ENCODE measurements around the gene NEB. TPM values are rescaled to one million over a fixed set of nuclear protein-coding genes. Genes with fewer than 3 reads are reported as not detected.

NEB gene
- total and polyA plus RNA-seq, 2 experiments from 2014 or later = 0.40 to 1.2 TPM

GRCh38 chr2:151695778-151696177 lies 38.5 kb downstream of the NEB start:
- Histone ChIP-seq H3K36me3 (no peaks in the 10 kb centered on the region), H3K4me1 (ENCODE audit: low read depth) (no peaks in the 10 kb centered on the region), H3K27me3 (no peaks in the 10 kb centered on the region), H3K27ac (no peak overlapping the region), H3K4me3 (no peak overlapping the region), H3K9me3 (ENCODE audit: low read depth) (no peaks in the 10 kb centered on the region)
- no peak for DNase-seq (ENCODE audit: low read depth in 1 of 2, low spot score in 1 of 2)
- no peak for TF ChIP-seq CTCF (IDR thresholded peaks at IDR 0.05; ENCODE audit: low read depth, low read length)

- no peak overlapping the region for H3K4me3 ChIP-seq
- no peak for DNase-seq (ENCODE audit: low read depth in 1 of 2, low spot score in 1 of 2)
- no peaks in the 10 kb centered on the region for H3K27me3 ChIP-seq
- no peaks in the 10 kb centered on the region for H3K4me1 ChIP-seq (ENCODE audit: low read depth)
- H3K36me3 ChIP-seq = no peaks in the 10 kb centered on the region
- H3K9me3 ChIP-seq (ENCODE audit: low read depth) = no peaks in the 10 kb centered on the region
- no peak overlapping the region for H3K27ac ChIP-seq
- no peak for TF ChIP-seq CTCF (IDR thresholded peaks at IDR 0.05; ENCODE audit: low read depth, low read length)
Observed at GRCh38 chr2:151691631-151692030, 42.6 kb downstream of the NEB start.

GRCh38 chr2:151688719-151689118 lies 45.6 kb downstream of the NEB start:
- no peak for DNase-seq (ENCODE audit: low read depth in 1 of 2, low spot score in 1 of 2)
- no peaks in the 10 kb centered on the region for H3K9me3 ChIP-seq (ENCODE audit: low read depth)
- no peaks in the 10 kb centered on the region for H3K27me3 ChIP-seq
- H3K4me1 ChIP-seq (ENCODE audit: low read depth) = no peaks in the 10 kb centered on the region
- no peak for TF ChIP-seq CTCF (IDR thresholded peaks at IDR 0.05; ENCODE audit: low read depth, low read length)
- no peaks in the 10 kb centered on the region for H3K36me3 ChIP-seq
- no peak overlapping the region for H3K27ac ChIP-seq
- H3K4me3 ChIP-seq = no peak overlapping the region

GRCh38 chr2:151682459-151683003 lies 51.7 kb downstream of the NEB start:
- TF ChIP-seq CTCF (IDR thresholded peaks at IDR 0.05; ENCODE audit: low read depth, low read length) = no peak
- Histone ChIP-seq H3K36me3 (no peaks in the 10 kb centered on the region), H3K4me1 (ENCODE audit: low read depth) (no peaks in the 10 kb centered on the region), H3K4me3 (no peak overlapping the region), H3K27me3 (no peaks in the 10 kb centered on the region), H3K9me3 (ENCODE audit: low read depth) (no peaks in the 10 kb centered on the region), H3K27ac (no peak overlapping the region)
- DNase-seq (ENCODE audit: low read depth in 1 of 2, low spot score in 1 of 2) = no peak

GRCh38 chr2:151681051-151681450 lies 53.2 kb downstream of the NEB start:
- Histone ChIP-seq H3K4me1 (ENCODE audit: low read depth) (no peaks in the 10 kb centered on the region), H3K9me3 (ENCODE audit: low read depth) (no peaks in the 10 kb centered on the region), H3K27me3 (no peaks in the 10 kb centered on the region), H3K36me3 (no peaks in the 10 kb centered on the region), H3K27ac (no peak overlapping the region), H3K4me3 (no peak overlapping the region)
- no peak for TF ChIP-seq CTCF (IDR thresholded peaks at IDR 0.05; ENCODE audit: low read depth, low read length)
- DNase-seq (ENCODE audit: low read depth in 1 of 2, low spot score in 1 of 2) = no peak

GRCh38 chr2:151679994-151680393 lies 54.3 kb downstream of the NEB start:
- H3K27me3 ChIP-seq = no peaks in the 10 kb centered on the region
- H3K36me3 ChIP-seq = no peaks in the 10 kb centered on the region
- no peak overlapping the region for H3K4me3 ChIP-seq
- H3K27ac ChIP-seq = no peak overlapping the region
- H3K9me3 ChIP-seq (ENCODE audit: low read depth) = no peaks in the 10 kb centered on the region
- DNase-seq (ENCODE audit: low read depth in 1 of 2, low spot score in 1 of 2) = no peak
- no peaks in the 10 kb centered on the region for H3K4me1 ChIP-seq (ENCODE audit: low read depth)
- no peak for TF ChIP-seq CTCF (IDR thresholded peaks at IDR 0.05; ENCODE audit: low read depth, low read length)
